Fibroblast of lung (primary cell): Measurements from ENCODE around the gene RSPH4A. TPM values are rescaled to one million over a fixed set of nuclear protein-coding genes. Genes with fewer than 3 reads are reported as not detected.
"Not testable (repeated sequence)": the region's sequence is repeated elsewhere in the genome, so short reads cannot be mapped to it uniquely, and the experiment has no call there.

Experiments
- DNase-seq, 2 donors: peaks; one replicate each; pipeline versions ENCODE4 v3.0.0 to v3.0.0-alpha.2; 2010; ENCODE audit warnings: low read depth in 2 of 2
- H2AFZ ChIP-seq: 2 replicates; pipeline ENCODE4 v1.5.1; 2012; ENCODE audit warnings: low read length, control low read depth, inconsistent platforms
- H3K27ac ChIP-seq: 2 replicates; pipeline ENCODE4 v1.5.1; 2011; ENCODE audit warnings: low read length, control low read depth; ENCODE audit not compliant: insufficient read depth
- H3K27me3 ChIP-seq: 2 replicates; pipeline ENCODE4 v1.5.1; 2011; ENCODE audit warnings: mild to moderate bottlenecking, low read length; ENCODE audit not compliant: control insufficient read depth, insufficient read depth
- H3K36me3 ChIP-seq: 2 replicates; pipeline ENCODE4 v1.5.1; 2011; ENCODE audit warnings: low read length; ENCODE audit not compliant: control insufficient read depth, insufficient read depth
- H3K4me1 ChIP-seq: 2 replicates; pipeline ENCODE4 v1.5.1; 2011; ENCODE audit warnings: low read length; ENCODE audit not compliant: control insufficient read depth, insufficient read depth; ENCODE audit errors: extremely low read depth
- H3K4me2 ChIP-seq: 2 replicates; pipeline ENCODE4 v1.5.1; 2011; ENCODE audit warnings: low read length, control low read depth; ENCODE audit not compliant: insufficient read depth; ENCODE audit errors: extremely low read depth
- H3K4me3 ChIP-seq, 4 experiments: fragments of 200-600 bp in 1 of 4; sonication (generic) in 1 of 4; replicated peaks in 1 of 4; 2 replicates each; pipeline ENCODE4 v1.5.1; 2011 to 2016; ENCODE audit warnings: low read length in 4 of 4, low read depth in 3 of 4, mild to moderate bottlenecking in 3 of 4, control low read depth in 2 of 4, inconsistent platforms in 1 of 4, mixed read lengths in 1 of 4; ENCODE audit not compliant: insufficient read depth in 1 of 4; ENCODE audit errors: control extremely low read depth in 1 of 4
- H3K79me2 ChIP-seq: 2 replicates; pipeline ENCODE4 v1.5.1; 2012; ENCODE audit warnings: mild to moderate bottlenecking, low read length, inconsistent platforms; ENCODE audit not compliant: control insufficient read depth, insufficient read depth
- H3K9ac ChIP-seq: 2 replicates; pipeline ENCODE4 v1.5.1; 2011; ENCODE audit warnings: mild to moderate bottlenecking, low read length, control low read depth; ENCODE audit not compliant: insufficient read depth
- H3K9me3 ChIP-seq: 2 replicates; pipeline ENCODE4 v1.5.1; 2012; ENCODE audit warnings: low read depth, low read length; ENCODE audit not compliant: control insufficient read depth, insufficient read depth
- H4K20me1 ChIP-seq: 2 replicates; pipeline ENCODE4 v1.5.1; 2011; ENCODE audit warnings: low read length; ENCODE audit not compliant: control insufficient read depth, insufficient read depth; ENCODE audit errors: extremely low read depth
- EZH2 ChIP-seq: IDR thresholded peaks from 2 replicates; pipeline ENCODE4 v1.5.1; 2012; ENCODE audit warnings: low read length, control low read depth, mild to moderate bottlenecking; ENCODE audit errors: missing control alignments
- polyA plus RNA-seq, 2 donors: library from polyadenylated mRNA; depleted of rRNA in 1 of 2; stranded (reverse) in 1 of 2; unstranded in 1 of 2; fragments of >200 nt; gene quantifications; 2 replicates each; pipeline ENCODE4 v1.2.1, GENCODE V29; 2011 to 2012; ENCODE audit warnings: missing spikeins in 1 of 2
- total RNA-seq: library from RNA; depleted of rRNA; stranded (reverse); fragments of >200 nt; gene quantifications from 2 replicates; pipeline ENCODE4 v1.2.1, GENCODE V29; 2014
- TF ChIP-seq, protein P1 (sequence below), 2 donors: IDR thresholded peaks in 1 of 2; conservative IDR thresholded peaks in 1 of 2; 1 replicate in 1 of 2; 2 replicates in 1 of 2; pipeline ENCODE4 v1.5.1; 2011 to 2012; ENCODE audit warnings: low read length in 2 of 2, control low read depth in 1 of 2, inconsistent platforms in 1 of 2, low read depth in 1 of 2, mild to moderate bottlenecking in 1 of 2

RSPH4A gene
- total and polyA plus RNA-seq, 2 donors (not counting 1 experiment from before 2014, with no cell fraction given), result 0.17 to 0.18 TPM

DNA sequence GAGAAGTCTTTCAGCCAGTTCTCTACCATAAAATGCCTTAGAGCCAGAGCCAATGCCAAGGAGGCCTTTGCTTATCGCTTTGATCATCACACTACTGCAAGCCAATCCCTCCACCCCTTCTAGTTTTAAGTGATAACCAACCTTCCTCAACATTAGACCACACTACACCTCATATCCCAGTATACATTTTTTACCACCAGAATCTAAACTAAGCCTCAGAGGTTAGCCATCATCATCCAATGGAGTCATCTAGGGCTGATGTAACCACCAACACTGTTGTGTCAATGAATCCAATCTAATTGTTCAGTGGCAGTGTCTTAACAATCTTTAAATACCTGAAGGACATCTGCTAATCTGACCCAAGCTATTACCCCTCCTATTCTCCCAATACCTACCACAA lies 45.9 kb downstream of the RSPH4A start:
- Histone ChIP-seq H3K27me3 (no peaks in the 10 kb centered on the region), H2AFZ (no peak overlapping the region), H3K9ac (no peak overlapping the region), H3K4me1 (no peaks in the 10 kb centered on the region), H3K9me3 (no peaks in the 10 kb centered on the region), H3K4me3 (no peak overlapping the region), H3K36me3 (no peaks in the 10 kb centered on the region), H4K20me1 (no peaks in the 10 kb centered on the region), H3K27ac (no peak overlapping the region), H3K4me2 (no peak overlapping the region), H3K79me2 (peaks cover 43% of the 10 kb centered on the region)
- TF ChIP-seq, protein P1, sequence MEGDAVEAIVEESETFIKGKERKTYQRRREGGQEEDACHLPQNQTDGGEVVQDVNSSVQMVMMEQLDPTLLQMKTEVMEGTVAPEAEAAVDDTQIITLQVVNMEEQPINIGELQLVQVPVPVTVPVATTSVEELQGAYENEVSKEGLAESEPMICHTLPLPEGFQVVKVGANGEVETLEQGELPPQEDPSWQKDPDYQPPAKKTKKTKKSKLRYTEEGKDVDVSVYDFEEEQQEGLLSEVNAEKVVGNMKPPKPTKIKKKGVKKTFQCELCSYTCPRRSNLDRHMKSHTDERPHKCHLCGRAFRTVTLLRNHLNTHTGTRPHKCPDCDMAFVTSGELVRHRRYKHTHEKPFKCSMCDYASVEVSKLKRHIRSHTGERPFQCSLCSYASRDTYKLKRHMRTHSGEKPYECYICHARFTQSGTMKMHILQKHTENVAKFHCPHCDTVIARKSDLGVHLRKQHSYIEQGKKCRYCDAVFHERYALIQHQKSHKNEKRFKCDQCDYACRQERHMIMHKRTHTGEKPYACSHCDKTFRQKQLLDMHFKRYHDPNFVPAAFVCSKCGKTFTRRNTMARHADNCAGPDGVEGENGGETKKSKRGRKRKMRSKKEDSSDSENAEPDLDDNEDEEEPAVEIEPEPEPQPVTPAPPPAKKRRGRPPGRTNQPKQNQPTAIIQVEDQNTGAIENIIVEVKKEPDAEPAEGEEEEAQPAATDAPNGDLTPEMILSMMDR (conservative IDR thresholded peaks at IDR 0.05 in 1 of 2, IDR thresholded peaks at IDR 0.05 in 1 of 2; ENCODE audit: low read depth in 1 of 2, low read length in 2 of 2), result no peak
- no peak for TF ChIP-seq EZH2
- no peak for DNase-seq

DNA sequence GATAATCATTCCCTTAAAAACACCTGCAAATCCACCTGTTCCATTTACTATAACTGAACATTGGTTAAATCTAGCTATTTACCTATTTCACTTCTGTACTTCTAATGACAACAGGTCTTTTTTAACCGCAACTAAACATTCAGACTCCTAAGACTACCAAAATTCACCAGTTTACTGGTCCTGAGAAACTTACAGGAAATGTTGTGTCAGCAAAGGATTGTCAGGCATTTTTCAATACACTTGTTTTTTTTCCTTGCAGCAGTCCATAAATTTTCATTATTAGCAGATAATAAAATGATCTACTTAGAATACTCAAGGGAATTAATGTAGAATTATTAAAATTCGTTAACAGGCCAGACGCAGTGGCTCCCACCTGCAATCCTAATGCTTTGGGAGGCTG lies 47.0 kb downstream of the RSPH4A start:
- no peaks in the 10 kb centered on the region for H4K20me1 ChIP-seq
- no peak for DNase-seq
- H3K9ac ChIP-seq, result no peak overlapping the region
- H3K4me2 ChIP-seq, result no peak overlapping the region
- H3K27ac ChIP-seq, result no peak overlapping the region
- no peaks in the 10 kb centered on the region for H3K36me3 ChIP-seq
- H3K4me1 ChIP-seq, result peaks cover 2% of the 10 kb centered on the region
- H2AFZ ChIP-seq, result no peak overlapping the region
- TF ChIP-seq, protein P1 (conservative IDR thresholded peaks at IDR 0.05 in 1 of 2, IDR thresholded peaks at IDR 0.05 in 1 of 2; ENCODE audit: low read depth in 1 of 2, low read length in 2 of 2), result no peak
- TF ChIP-seq EZH2, result no peak
- no peaks in the 10 kb centered on the region for H3K9me3 ChIP-seq
- H3K79me2 ChIP-seq, result peaks cover 54% of the 10 kb centered on the region
- H3K4me3 ChIP-seq, result no peak overlapping the region
- no peaks in the 10 kb centered on the region for H3K27me3 ChIP-seq

DNA sequence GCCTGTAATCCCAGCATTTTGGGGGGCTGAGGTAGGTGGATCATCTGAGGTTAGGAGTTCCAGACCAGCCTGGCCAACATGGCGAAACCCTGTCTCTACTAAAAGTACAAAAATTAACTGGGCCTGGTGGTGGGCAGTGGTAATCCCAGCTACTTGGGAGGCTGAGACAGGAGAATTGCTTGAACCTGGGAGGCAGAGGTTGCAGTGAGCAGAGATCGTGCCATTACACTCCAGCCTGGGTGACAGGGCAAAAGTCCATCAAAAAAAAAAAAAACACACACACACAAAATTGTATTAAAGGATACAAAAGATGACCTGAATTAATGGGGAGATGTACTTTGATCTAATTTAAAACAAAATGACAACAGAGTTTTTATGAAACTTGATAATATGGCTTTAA lies 47.9 kb downstream of the RSPH4A start:
- not testable (repeated sequence) for H3K36me3 ChIP-seq, H3K9me3 ChIP-seq, H3K4me3 ChIP-seq, H3K27me3 ChIP-seq, H3K27ac ChIP-seq, H4K20me1 ChIP-seq, H3K4me2 ChIP-seq, DNase-seq, H3K9ac ChIP-seq, H3K4me1 ChIP-seq, H2AFZ ChIP-seq
- H3K79me2 ChIP-seq, result peaks cover 57% of the 10 kb centered on the region
